ENCODE measurements around the gene FZD2. TPM values are rescaled to one million over a fixed set of nuclear protein-coding genes. Genes with fewer than 3 reads are reported as not detected.

Gene FZD2
- total RNA-seq, 1 experiment from 2014 or later = 61.8 TPM

- no TSS peak for BruUV-seq (replicated peaks)
- H3K36me3 ChIP-seq (ENCODE audit: low read depth) = no peaks in the 10 kb centered on the region
- no peaks in the 10 kb centered on the region; the same call in 1 of the 2 replicates for H3F3A ChIP-seq (ENCODE audit: insufficient read depth, low read depth)
- no peak for TF ChIP-seq CTCF (conservative IDR thresholded peaks at IDR 0.05)
- no peak for TF ChIP-seq EZH2 (IDR thresholded peaks at IDR 0.05; ENCODE audit: low read depth)
- CTCF ChIA-PET = no interaction called here
- H4K20me1 ChIP-seq (ENCODE audit: insufficient read depth) = no peaks in the 10 kb centered on the region
- H3K27me3 ChIP-seq (ENCODE audit: insufficient read depth, low read depth) = no peaks in the 10 kb centered on the region
- peaks cover 23% of the 10 kb centered on the region for H3K4me1 ChIP-seq (replicated peaks; ENCODE audit: insufficient read depth)
- 0 out of 2 replicates have a peak overlapping the region, but pooled peaks have one; percentile 24 for H3K27ac ChIP-seq
- H3K79me2 ChIP-seq (ENCODE audit: low read depth) = no peaks in the 10 kb centered on the region
- H3K4me2 ChIP-seq = peak overlapping the region; percentile 62
- no peak overlapping the region for H3K4me3 ChIP-seq
- POLR2A ChIA-PET (ENCODE audit: unreplicated experiment) = no interaction called here
- intact Hi-C loops (cut with micrococcal nuclease; ENCODE audit: unreplicated experiment) = no loop called here
- no peak for DNase-seq
- peak overlapping the region; percentile 41; the same call in 1 of the 2 replicates for H2AFZ ChIP-seq
- H3K9me3 ChIP-seq (ENCODE audit: insufficient read depth, low read depth) = no peaks in the 10 kb centered on the region
- no peaks in the 10 kb centered on the region for H3K9me2 ChIP-seq (ENCODE audit: insufficient read depth)
Observed at GRCh38 chr17:44598932-44599297, 41.6 kb downstream of the FZD2 start.

GRCh38 chr17:44599298-44600175, 42.3 kb downstream of the FZD2 start:
- H3K4me2 ChIP-seq = peak overlapping the region; percentile 62
- no TSS peak for BruUV-seq (replicated peaks)
- no peaks in the 10 kb centered on the region for H3K36me3 ChIP-seq (ENCODE audit: low read depth)
- CTCF ChIA-PET = no interaction called here
- POLR2A ChIA-PET (ENCODE audit: unreplicated experiment) = interaction anchor here (0.7 kb wide), 1 partner anchor 20 kb away, joined by 7 read pairs; no protein-coding TSS in a partner anchor
- peak; percentile 58 to 72 for DNase-seq
- peaks cover 23% of the 10 kb centered on the region for H3K4me1 ChIP-seq (replicated peaks; ENCODE audit: insufficient read depth)
- H2AFZ ChIP-seq = peak overlapping the region; percentile 41
- no peaks in the 10 kb centered on the region for H3K9me2 ChIP-seq (ENCODE audit: insufficient read depth)
- no peaks in the 10 kb centered on the region for H3K79me2 ChIP-seq (ENCODE audit: low read depth)
- no peaks in the 10 kb centered on the region; the same call in 1 of the 2 replicates for H3F3A ChIP-seq (ENCODE audit: insufficient read depth, low read depth)
- H3K27me3 ChIP-seq (ENCODE audit: insufficient read depth, low read depth) = no peaks in the 10 kb centered on the region
- no peaks in the 10 kb centered on the region for H4K20me1 ChIP-seq (ENCODE audit: insufficient read depth)
- intact Hi-C loops (cut with micrococcal nuclease; ENCODE audit: unreplicated experiment) = no loop called here
- no peak overlapping the region for H3K4me3 ChIP-seq
- no peaks in the 10 kb centered on the region for H3K9me3 ChIP-seq (ENCODE audit: insufficient read depth, low read depth)
- H3K27ac ChIP-seq = 0 out of 2 replicates have a peak overlapping the region, but pooled peaks have one; percentile 24
- TF ChIP-seq CTCF (conservative IDR thresholded peaks at IDR 0.05) (no peak), EZH2 (IDR thresholded peaks at IDR 0.05; ENCODE audit: low read depth) (no peak)

- Histone ChIP-seq H3K27me3 (ENCODE audit: insufficient read depth, low read depth) (no peaks in the 10 kb centered on the region), H3K9me3 (ENCODE audit: insufficient read depth, low read depth) (no peaks in the 10 kb centered on the region), H3K79me2 (ENCODE audit: low read depth) (no peaks in the 10 kb centered on the region), H3F3A (ENCODE audit: insufficient read depth, low read depth) (no peaks in the 10 kb centered on the region; the same call in 1 of the 2 replicates), H3K9me2 (ENCODE audit: insufficient read depth) (no peaks in the 10 kb centered on the region), H3K36me3 (ENCODE audit: low read depth) (no peaks in the 10 kb centered on the region), H3K4me2 (no peak overlapping the region), H4K20me1 (ENCODE audit: insufficient read depth) (no peaks in the 10 kb centered on the region), H3K4me3 (no peak overlapping the region), H3K27ac (no peak overlapping the region), H3K4me1 (replicated peaks; ENCODE audit: insufficient read depth) (peaks cover 23% of the 10 kb centered on the region), H2AFZ (no peak overlapping the region)
- ChIA-PET POLR2A (ENCODE audit: unreplicated experiment) (no interaction called here), CTCF (no interaction called here)
- no peak for DNase-seq
- no TSS peak for BruUV-seq (replicated peaks)
- TF ChIP-seq EZH2 (IDR thresholded peaks at IDR 0.05; ENCODE audit: low read depth) = no peak
- no peak for TF ChIP-seq CTCF (conservative IDR thresholded peaks at IDR 0.05)
- intact Hi-C loops (cut with micrococcal nuclease; ENCODE audit: unreplicated experiment) = no loop called here
Observed at GRCh38 chr17:44601539-44601938, 44.3 kb downstream of the FZD2 start.
